Fibroblast of upper back skin (primary cell): ENCODE results near the gene ARHGAP10.
"Not testable (repeated sequence)": the region's sequence is repeated elsewhere in the genome, so short reads cannot be mapped to it uniquely, and the experiment has no call there.

ENCODE experiments used
- DNase-seq: peaks from one replicate; pipeline ENCODE4 v3.0.0-alpha.2; 2013

ARHGAP10 gene

GRCh38 chr4:148000038-148000437 is 268.1 kb downstream of the ARHGAP10 start:
- DNase-seq = not testable (repeated sequence)

GRCh38 chr4:148004228-148004857 is 272.5 kb downstream of the ARHGAP10 start:
- DNase-seq = peak; percentile 55

DNA sequence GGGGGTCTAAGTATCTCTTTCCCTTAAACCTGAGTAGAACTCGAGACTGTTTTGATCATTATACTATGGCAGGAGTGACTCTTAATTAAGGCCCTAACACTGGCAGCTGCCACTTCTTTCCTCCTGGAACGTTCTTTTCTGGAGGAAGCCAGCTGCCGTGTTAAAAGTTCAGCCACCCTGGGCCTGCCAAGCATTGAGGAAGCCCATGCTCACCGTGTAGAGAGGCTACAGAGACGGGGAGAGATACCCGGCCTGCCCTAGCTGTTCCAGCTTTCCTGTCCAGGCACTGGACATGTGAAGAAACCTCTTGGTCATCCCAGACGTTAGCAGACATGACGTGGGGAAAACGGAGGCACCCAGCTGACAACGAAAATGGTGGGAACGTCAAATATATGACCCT is 274.1 kb downstream of the ARHGAP10 start:
- DNase-seq = no peak

DNA sequence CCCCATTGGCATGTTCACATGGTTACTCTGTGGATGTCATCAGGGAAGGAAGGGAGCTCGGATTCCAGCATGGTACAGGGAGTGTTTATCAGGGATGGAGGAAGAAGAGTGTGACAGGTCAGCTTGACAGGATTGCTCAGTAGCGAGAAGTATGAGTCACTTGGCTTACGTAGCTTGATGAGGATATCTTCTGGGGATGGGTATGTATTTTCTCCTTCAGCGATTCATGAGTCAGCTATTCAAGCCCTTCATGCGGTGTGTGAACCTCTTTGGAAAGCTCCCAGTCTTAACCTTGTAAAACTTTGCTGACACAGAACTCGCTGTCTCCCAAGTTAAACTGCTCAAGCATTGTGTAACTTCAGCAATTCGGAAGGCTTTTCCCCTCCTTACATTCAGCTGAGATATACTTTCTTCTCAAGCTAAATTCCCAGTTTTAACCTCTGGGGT is 275.4 kb downstream of the ARHGAP10 start:
- peak; percentile 97 for DNase-seq

DNA sequence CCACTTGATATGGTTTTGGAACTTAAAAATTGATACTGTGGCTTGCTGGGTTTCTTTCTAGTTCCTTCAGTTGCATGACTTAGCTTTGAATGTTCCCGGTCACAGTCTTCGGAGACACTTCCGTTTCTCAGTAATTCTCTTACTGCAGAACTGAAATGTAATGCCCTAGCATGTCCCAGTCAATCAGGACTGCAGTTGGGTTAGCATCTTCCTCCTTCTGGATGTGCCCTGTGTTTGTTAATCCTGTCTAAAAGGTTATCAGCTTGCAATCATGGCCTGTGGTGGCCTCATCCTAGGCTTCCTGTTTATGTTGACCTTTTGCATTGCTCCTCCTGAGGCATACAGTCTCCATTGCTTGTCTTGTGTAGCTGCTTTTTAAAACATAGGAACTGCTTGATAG is 275.9 kb downstream of the ARHGAP10 start:
- no peak for DNase-seq

DNA sequence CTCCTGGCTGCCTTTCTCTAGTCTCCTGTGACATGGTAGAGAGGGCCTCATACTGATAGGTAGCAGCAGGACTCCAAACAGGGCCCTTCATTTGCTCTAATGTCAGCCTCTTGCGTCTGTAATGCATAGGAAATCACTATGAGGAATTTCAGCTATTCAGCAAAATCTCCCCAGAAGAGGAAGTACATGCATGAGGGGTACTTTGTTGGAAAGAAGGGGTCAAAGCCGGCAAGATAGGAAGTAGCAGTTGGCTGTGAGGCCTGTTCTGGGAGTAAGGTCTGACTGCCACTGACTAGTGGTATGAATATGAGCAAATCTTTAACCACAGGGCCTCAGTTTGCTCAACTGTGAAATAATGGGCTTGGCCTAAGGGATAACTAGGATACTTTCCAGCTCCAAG is 283.2 kb downstream of the ARHGAP10 start:
- DNase-seq = peak; percentile 24

DNA sequence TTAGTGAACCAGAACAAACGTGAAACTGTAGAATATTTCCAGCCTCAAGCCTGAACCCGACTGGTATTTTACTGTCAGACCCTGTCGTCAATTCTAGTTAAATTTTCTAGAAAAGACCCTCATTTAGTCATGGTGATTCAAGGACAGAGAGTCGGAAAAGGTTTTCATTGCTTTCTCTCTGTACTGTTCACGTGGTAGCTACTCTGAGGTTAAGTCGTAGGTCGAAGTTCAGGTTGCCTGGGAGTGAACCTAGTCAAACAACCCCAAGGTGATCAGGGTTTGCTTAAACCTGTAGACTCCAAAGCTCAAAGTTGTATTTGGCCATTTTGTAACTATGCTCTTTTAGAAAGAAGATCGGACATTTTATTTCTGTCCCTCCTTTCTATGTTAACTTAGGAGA is 283.6 kb downstream of the ARHGAP10 start:
- no peak for DNase-seq

GRCh38 chr4:148016063-148016637 is 284.3 kb downstream of the ARHGAP10 start:
- no peak for DNase-seq

DNA sequence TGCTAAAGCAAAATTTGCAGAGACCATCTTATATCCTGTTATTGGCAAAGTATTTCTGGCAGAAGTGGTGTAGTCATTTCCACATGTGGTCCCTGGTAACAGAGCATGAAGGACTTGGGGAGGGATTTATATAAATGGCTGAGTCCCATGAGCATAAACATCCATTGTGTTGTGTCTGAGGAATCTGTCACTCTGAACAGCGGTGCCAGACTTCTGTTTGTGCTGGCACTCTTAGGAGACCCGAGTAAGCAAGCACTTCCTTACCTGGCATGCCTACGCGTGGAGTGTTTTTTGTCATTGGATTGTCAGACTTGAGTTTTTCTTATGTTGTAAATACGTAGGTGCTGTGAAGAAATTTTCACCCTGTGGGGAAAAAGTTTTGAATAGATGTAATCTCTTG is 285.9 kb downstream of the ARHGAP10 start:
- no peak for DNase-seq

DNA sequence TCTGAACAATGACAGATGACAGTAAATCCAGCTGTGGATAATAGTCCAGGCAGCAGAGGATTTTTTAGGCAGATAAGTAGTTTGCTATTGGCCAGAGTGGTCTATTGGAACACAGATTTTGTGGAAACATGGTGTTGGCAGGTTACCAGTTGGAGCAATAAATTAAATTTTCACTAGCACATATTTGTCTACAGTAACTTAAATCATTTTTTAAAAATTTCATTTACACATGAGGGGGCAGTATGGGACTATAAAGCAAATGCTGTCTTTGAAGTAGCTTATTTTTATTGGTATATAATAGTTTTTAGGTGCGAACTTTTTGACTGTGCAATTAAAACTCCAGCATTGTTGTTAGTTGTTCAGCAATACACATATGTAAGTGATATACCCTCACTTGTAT is 289.8 kb downstream of the ARHGAP10 start:
- DNase-seq = peak; percentile 49

DNA sequence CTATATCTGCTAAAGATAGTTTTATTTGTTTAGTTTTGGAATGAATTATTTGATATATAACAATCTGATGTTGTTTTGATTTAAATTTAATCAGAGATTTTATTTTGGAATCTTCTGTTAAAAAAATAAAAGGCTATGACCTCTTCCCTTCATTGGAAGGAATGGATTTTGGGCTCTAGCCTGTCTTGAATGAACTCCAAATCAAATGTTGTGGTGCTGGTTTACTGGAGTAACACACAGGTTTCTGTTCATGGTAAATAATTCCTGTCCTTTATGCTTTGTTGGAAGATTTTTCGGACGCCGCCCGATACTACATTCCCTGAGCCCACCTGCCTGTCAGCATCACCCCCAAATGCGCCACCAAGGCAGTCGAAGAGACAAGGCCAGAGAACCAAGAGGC is 291.1 kb downstream of the ARHGAP10 start:
- no peak for DNase-seq

- DNase-seq = no peak
Measured at GRCh38 chr4:148023512-148024181, 291.8 kb downstream of the ARHGAP10 start.

DNA sequence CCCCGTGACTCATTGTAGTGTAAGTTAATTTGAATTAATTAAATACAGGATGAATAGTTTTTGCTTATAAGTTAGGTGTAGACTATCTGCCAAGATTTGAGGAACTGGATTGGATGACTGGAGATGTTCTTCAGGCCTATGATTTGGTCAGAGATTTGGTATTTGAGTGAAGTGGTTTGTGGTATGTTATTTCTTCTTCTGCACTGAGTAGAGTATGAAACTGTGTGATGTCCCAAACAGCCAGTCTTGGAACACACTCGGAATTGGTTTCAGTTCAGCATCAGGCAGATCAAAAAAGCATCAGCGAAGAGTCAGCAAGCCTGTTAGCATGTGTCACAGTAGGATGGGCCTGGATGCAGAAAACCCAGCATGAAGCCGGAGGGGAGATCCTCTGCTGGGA is 294.1 kb downstream of the ARHGAP10 start:
- peak; percentile 97 for DNase-seq

DNA sequence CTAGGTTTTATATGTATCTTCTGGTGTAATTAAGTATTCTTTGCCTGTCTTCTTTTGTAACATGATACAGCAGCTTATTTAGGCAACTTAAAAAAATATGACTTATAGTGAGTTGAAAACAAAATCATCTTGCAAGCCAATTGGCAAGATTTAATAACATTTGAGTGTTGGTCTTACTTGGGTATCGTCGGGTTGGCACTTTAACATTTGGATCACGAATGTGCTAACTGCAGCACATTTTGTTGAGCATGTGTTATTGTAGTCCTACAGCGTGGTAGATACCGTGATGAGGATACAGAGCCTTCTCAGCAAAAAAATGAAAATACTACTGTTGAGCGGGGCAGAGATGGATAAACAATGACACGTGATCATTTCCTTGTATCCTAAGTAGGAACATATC is 295.3 kb downstream of the ARHGAP10 start:
- DNase-seq = no peak

GRCh38 chr4:148029781-148030180 is 297.9 kb downstream of the ARHGAP10 start:
- no peak for DNase-seq

- peak; percentile 89 for DNase-seq
Measured at GRCh38 chr4:148030193-148030873, 298.4 kb downstream of the ARHGAP10 start.

DNA sequence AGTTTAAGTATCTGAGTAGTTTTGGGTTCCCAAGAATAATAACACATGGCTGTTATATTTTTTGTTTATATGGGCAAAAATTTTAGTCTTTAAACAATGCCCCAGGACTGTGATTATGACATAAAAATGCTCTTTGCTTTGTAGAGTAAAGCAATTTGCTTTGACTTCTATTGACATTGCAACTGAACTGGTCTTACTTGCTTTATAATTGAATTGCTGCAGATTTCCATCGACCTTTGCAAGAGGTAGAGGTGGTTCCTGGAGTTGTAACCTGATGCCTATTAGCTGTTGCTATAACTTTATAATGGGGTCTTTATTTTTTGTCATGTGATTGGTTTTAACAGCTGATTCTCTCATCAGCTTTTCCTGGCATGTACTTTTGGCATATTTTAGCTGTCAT is 302.9 kb downstream of the ARHGAP10 start:
- DNase-seq = no peak

DNA sequence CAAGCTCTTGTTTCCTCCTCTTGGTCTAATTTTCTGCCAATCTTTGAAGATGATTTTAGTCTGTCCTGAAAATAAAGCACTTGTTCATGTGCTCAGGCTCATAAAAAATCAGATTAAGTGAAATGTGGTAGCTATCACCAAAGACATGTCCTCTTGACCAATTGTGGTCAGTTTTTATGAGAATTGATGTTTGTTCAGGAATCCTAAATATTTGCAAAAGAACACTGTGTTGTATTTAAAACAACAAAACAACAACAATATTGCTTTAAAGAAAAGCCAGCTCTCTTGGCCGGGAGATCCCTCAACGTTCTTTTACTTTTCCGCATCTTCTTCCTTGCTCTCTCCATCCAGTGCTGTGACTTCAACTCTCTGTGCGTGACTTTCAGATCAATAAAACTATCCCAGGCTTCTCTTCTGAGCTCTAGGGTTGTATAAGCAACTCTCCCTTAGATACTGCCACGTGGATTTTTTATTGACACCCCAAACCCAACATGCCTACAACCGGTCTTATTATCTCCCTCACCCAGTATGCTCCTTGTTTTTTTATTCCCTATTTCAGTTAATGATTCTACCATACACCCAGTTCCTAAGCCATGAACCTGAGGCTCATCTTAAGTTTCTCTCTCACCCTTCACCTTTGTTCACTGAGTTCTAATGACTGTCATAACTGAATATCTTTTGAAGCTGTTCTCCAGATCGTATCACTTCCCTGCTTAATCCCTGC is 309.9 kb downstream of the ARHGAP10 start:
- DNase-seq = no peak

DNA sequence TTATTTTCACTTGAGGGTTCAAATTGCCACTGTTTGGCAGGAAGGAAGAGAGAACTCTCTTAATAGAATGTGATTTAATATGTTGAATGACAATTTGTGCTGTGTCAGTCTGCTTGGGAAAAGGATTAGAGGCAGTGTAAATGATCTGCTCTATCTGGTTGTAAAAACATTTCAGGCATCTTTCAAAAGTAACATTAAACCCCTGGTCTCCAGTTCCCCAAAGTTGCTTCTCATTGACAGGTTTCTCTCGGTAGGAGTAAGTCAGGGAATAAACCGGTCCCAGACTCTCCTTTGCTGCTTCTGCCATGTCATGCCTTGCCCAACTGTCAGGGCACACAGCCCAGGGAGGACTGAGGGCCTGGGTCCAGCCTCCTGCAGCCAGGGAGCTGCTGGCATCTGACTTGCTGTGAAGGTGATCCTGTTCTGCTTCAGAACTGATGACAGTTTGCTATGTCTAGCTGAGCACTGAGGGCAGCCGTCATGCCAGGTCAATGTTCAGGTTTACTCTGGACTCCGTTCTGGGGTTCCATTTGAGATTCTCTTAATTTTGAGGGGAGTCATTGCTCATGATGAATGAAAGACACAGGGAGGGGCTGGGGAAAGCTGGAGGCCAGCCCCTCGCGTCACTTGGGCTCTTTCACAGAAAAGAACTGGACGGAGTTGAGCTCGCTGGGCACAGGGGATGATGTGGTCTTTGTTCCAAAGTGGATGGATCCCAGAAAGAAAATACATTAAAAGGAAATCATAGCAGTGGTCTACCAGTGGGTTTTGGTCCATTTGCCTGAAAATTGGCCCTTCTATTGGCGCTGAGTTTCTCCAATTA is 312.4 kb downstream of the ARHGAP10 start:
- no peak for DNase-seq

DNA sequence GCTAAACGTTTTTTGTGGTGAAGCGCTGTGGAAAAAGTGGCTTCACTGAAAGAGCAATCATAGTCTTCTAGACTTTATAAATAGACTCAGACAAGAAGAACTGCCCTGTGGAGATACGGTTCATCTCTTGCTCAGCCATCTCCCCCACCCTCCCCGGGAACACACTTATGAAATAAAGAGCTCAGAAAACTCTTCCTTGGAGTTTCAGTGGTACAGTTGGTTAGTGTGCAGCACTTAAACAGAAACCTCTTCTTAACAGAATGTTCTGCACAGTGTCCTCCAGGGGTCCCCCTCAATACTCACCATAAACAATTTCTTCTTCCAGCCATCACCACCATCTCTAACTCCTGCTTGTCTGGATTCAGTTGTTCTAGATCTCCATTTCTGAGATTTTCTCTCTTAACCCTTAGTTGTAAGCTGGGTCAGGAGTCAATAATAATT is 313.0 kb downstream of the ARHGAP10 start:
- DNase-seq = no peak

GRCh38 chr4:148048598-148048997 is 316.7 kb downstream of the ARHGAP10 start:
- DNase-seq = no peak

- no peak for DNase-seq
Measured at GRCh38 chr4:148051403-148051802, 319.5 kb downstream of the ARHGAP10 start.
